Brain microvascular endothelial cell (primary cell): Measurements from ENCODE around the gene DHRS1.

Source experiments
- DNase-seq: peaks from one replicate; pipeline ENCODE4 v3.0.0-alpha.2; 2020
- H3K27ac ChIP-seq: fragments of 250-450 bp; sonication (Bioruptor Pico); 2 replicates; pipeline ENCODE4 v1.5.1; 2020; ENCODE audit warnings: mild to moderate bottlenecking, moderate library complexity
- H3K27me3 ChIP-seq: fragments of 250-450 bp; sonication (Bioruptor Pico); replicated peaks from 2 replicates; pipeline ENCODE4 v1.5.1; 2020; ENCODE audit warnings: mild to moderate bottlenecking
- H3K36me3 ChIP-seq: fragments of 250-450 bp; sonication (Bioruptor Pico); replicated peaks from 2 replicates; pipeline ENCODE4 v1.5.1; 2020; ENCODE audit warnings: mild to moderate bottlenecking
- H3K4me3 ChIP-seq: 2 replicates; pipeline ENCODE4 v1.5.1; 2011; ENCODE audit warnings: low read depth, mild to moderate bottlenecking, control low read depth, low read length, moderate library complexity
- CTCF ChIP-seq: IDR thresholded peaks from 2 replicates; pipeline ENCODE4 v1.5.1; 2011; ENCODE audit warnings: low read depth, mild to moderate bottlenecking, moderate library complexity, low read length, control low read depth, inconsistent platforms; ENCODE audit errors: missing control alignments
- in situ Hi-C: cut with HindIII; loops from 2 replicates; pipeline ENCODE4 v1.10.0; 2017; ENCODE audit warnings: low sequenced_read_pairs, low pct_ligation_motif_present

The DHRS1 gene

GRCh38 chr14:24256960-24257359, 42.6 kb downstream of the DHRS1 start:
- no peak overlapping the region for H3K27ac ChIP-seq
- DNase-seq, result no peak
- no peak for TF ChIP-seq CTCF
- in situ Hi-C loops, result no loop called here
- H3K36me3 ChIP-seq, result no peaks in the 10 kb centered on the region
- no peaks in the 10 kb centered on the region for H3K27me3 ChIP-seq
- H3K4me3 ChIP-seq, result no peak overlapping the region

- H3K27me3 ChIP-seq, result no peaks in the 10 kb centered on the region
- DNase-seq, result no peak
- H3K4me3 ChIP-seq, result no peak overlapping the region
- in situ Hi-C loops, result no loop called here
- H3K36me3 ChIP-seq, result no peaks in the 10 kb centered on the region
- H3K27ac ChIP-seq, result no peak overlapping the region
- TF ChIP-seq CTCF, result no peak
Measured at GRCh38 chr14:24255931-24256711, 43.5 kb downstream of the DHRS1 start.

- Histone ChIP-seq H3K4me3 (no peak overlapping the region), H3K36me3 (no peaks in the 10 kb centered on the region), H3K27me3 (no peaks in the 10 kb centered on the region), H3K27ac (no peak overlapping the region)
- in situ Hi-C loops, result no loop called here
- TF ChIP-seq CTCF, result no peak
- no peak for DNase-seq
Measured at GRCh38 chr14:24255438-24255837, 44.1 kb downstream of the DHRS1 start.

GRCh38 chr14:24254630-24255392, 44.8 kb downstream of the DHRS1 start:
- no peak overlapping the region for H3K4me3 ChIP-seq
- no peak overlapping the region for H3K27ac ChIP-seq
- H3K27me3 ChIP-seq, result no peaks in the 10 kb centered on the region
- H3K36me3 ChIP-seq, result no peaks in the 10 kb centered on the region
- DNase-seq, result no peak
- no peak for TF ChIP-seq CTCF
- in situ Hi-C loops, result no loop called here

GRCh38 chr14:24253936-24254335, 45.6 kb downstream of the DHRS1 start:
- DNase-seq, result no peak
- H3K36me3 ChIP-seq, result no peaks in the 10 kb centered on the region
- no peak for TF ChIP-seq CTCF
- no peak overlapping the region for H3K4me3 ChIP-seq
- no peaks in the 10 kb centered on the region for H3K27me3 ChIP-seq
- in situ Hi-C loops, result no loop called here
- H3K27ac ChIP-seq, result no peak overlapping the region
